H1 (cell line): Measurements from ENCODE around the gene FAM241A.

Experiments
- BACH1 ChIP-seq: IDR thresholded peaks from 2 replicates; pipeline ENCODE4 v1.6.1; 2012; ENCODE audit warnings: low read length, improper control_type of control experiment
- CTCF ChIP-seq, 3 experiments: IDR thresholded peaks; 1 replicate in 2 of 3; 2 replicates in 1 of 3; pipeline versions ENCODE4 v1.5.1 to v1.6.1; 2011; ENCODE audit warnings: low read length in 3 of 3, mild to moderate bottlenecking in 3 of 3, inconsistent platforms in 2 of 3, low read depth in 1 of 3, moderate library complexity in 1 of 3; ENCODE audit not compliant: insufficient read depth in 1 of 3; ENCODE audit errors: control extremely low read depth in 1 of 3
- USF2 ChIP-seq: IDR thresholded peaks from 2 replicates; pipeline ENCODE4 v1.6.1; 2011; ENCODE audit warnings: low read length, improper control_type of control experiment

GRCh38 chr4:112099701-112100297, 45.5 kb upstream of the FAM241A start:
- TF ChIP-seq BACH1 (no peak), USF2 (no peak), CTCF (IDR thresholded peaks at IDR 0.05; ENCODE audit: control extremely low read depth in 1 of 3, insufficient read depth in 1 of 3, low read depth in 1 of 3, low read length in 3 of 3) (peak in 2 of 3 experiments; percentile 39 to 61; a peak in 2 of 4 replicates)
